GM23248 (cell line): Measurements from ENCODE around the gene INHBE. TPM values are rescaled to one million over a fixed set of nuclear protein-coding genes. Genes with fewer than 3 reads are reported as not detected.

Source experiments
- DNase-seq: peaks from one replicate; pipeline ENCODE4 v3.0.0-alpha.2; 2015
- H2AFZ ChIP-seq: fragments of 200-600 bp; sonication (generic); 2 replicates; pipeline ENCODE4 v1.6.1; 2016; ENCODE audit warnings: antibody characterized with exemption
- H3F3A ChIP-seq: fragments of 200-600 bp; sonication (generic); 2 replicates; pipeline ENCODE4 v1.6.1; 2016; ENCODE audit warnings: mild to moderate bottlenecking, antibody characterized with exemption, mixed run types; ENCODE audit not compliant: insufficient read depth
- H3K27ac ChIP-seq: fragments of 200-600 bp; sonication (generic); 2 replicates; pipeline ENCODE4 v1.5.1; 2016; ENCODE audit warnings: mild to moderate bottlenecking
- H3K27me3 ChIP-seq: fragments of 200-600 bp; sonication (generic); replicated peaks from 2 replicates; pipeline ENCODE4 v1.6.1; 2016; ENCODE audit warnings: mild to moderate bottlenecking; ENCODE audit not compliant: insufficient read depth
- H3K36me3 ChIP-seq: fragments of 200-600 bp; sonication (generic); 2 replicates; pipeline ENCODE4 v1.6.1; 2016; ENCODE audit warnings: low read depth, mild to moderate bottlenecking
- H3K4me1 ChIP-seq: fragments of 200-600 bp; sonication (generic); 2 replicates; pipeline ENCODE4 v1.6.1; 2016; ENCODE audit warnings: mild to moderate bottlenecking; ENCODE audit not compliant: insufficient read depth
- H3K4me2 ChIP-seq: fragments of 200-600 bp; sonication (generic); one replicate; pipeline ENCODE4 v1.6.1; 2016; ENCODE audit warnings: mild to moderate bottlenecking; ENCODE audit not compliant: unreplicated experiment
- H3K4me3 ChIP-seq: fragments of 200-600 bp; sonication (generic); 2 replicates; pipeline ENCODE4 v1.5.1; 2016; ENCODE audit warnings: mild to moderate bottlenecking
- H3K79me2 ChIP-seq: fragments of 200-600 bp; sonication (generic); 2 replicates; pipeline ENCODE4 v1.6.1; 2016; ENCODE audit warnings: mild to moderate bottlenecking; ENCODE audit not compliant: insufficient read depth
- H3K9ac ChIP-seq: fragments of 200-600 bp; sonication (generic); 2 replicates; pipeline ENCODE4 v1.6.1; 2016; ENCODE audit warnings: mild to moderate bottlenecking
- H3K9me2 ChIP-seq: fragments of 200-600 bp; sonication (generic); 2 replicates; pipeline ENCODE4 v1.6.1; 2016; ENCODE audit warnings: mixed run types, mild to moderate bottlenecking, moderate library complexity; ENCODE audit not compliant: insufficient read depth
- H3K9me3 ChIP-seq: fragments of 200-600 bp; sonication (generic); one replicate; pipeline ENCODE4 v1.6.1; 2017; ENCODE audit warnings: low read depth
- H4K20me1 ChIP-seq: fragments of 200-600 bp; sonication (generic); 2 replicates; pipeline ENCODE4 v1.6.0; 2016; ENCODE audit not compliant: insufficient read depth
- EZH2 ChIP-seq: fragments of 200-600 bp; sonication (generic); IDR thresholded peaks from 2 replicates; pipeline ENCODE4 v1.6.1; 2018; ENCODE audit warnings: antibody characterized with exemption, mild to moderate bottlenecking; ENCODE audit not compliant: insufficient read depth, poor library complexity, severe bottlenecking
- EZH2phosphoT487 ChIP-seq: fragments of 200-600 bp; sonication (generic); IDR thresholded peaks from 2 replicates; pipeline ENCODE4 v1.6.1; 2018; ENCODE audit warnings: antibody characterized with exemption, moderate library complexity, mild to moderate bottlenecking, low read depth; ENCODE audit not compliant: insufficient read depth
- WGBS, 2 experiments: methylation state at CpG; one replicate each; pipeline ENCODE4 v1.1.6; 2015 to 2017; ENCODE audit warnings: low lambda C conversion rate in 2 of 2, low coverage in 1 of 2; ENCODE audit errors: missing lambda C conversion rate in 2 of 2; 5-methylcytosine and 5-hydroxymethylcytosine counted together
- in situ Hi-C: fragments of 300-500 bp; cut with MboI; formaldehyde crosslinking; loops from 2 replicates; pipeline ENCODE4 v1.15.0; 2020
- polyA plus RNA-seq: library from polyadenylated mRNA; unstranded; fragments of >200 nt; fragmentation: Nextera tagmentation; extraction: Ambion mirVana; gene quantifications from 2 replicates; pipeline ENCODE4 v1.2.1, GENCODE V29; 2016
- total RNA-seq: library from RNA; depleted of rRNA; stranded (reverse); fragments of >200 nt; shearing (Covaris generic); gene quantifications from 2 replicates; pipeline ENCODE4 v1.2.3, GENCODE V29; 2014

Gene INHBE
- total and polyA plus RNA-seq, 2 experiments from 2014 or later, result 0.24 to 0.65 TPM

DNA sequence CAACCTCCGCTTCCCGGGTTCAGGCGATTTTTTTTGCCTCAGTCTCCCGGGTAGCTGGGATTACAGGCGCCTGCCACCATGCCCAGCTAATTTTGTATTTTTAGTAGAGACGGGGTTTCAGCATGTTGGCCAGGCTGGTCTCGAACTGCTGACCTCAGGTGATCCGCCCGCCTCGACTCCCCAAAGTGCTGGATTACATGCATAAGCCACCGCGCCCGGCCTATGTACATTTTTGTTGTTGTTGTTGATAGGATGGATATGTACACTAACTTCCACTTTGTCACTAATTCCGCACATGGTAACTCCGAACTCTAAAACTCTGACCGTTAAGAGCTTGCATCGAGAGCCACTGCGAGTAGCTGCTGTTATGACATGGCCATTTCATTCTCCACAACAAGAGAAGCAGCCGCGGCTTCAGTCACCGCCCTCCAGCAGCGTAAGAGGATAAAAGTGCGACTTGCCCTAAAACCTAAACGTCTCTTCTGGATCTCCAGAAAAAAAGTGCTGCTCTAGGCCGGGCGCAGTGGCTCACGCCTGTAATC lies 32.0 kb downstream of the INHBE start:
- peaks cover 11% of the 10 kb centered on the region for H3F3A ChIP-seq
- H3K4me1 ChIP-seq, result peaks cover 11% of the 10 kb centered on the region
- peak overlapping the region; percentile 89; the same call in 1 of the 2 replicates for H3K9ac ChIP-seq
- no peaks in the 10 kb centered on the region for H3K27me3 ChIP-seq
- peaks cover 31% of the 10 kb centered on the region for H3K36me3 ChIP-seq
- WGBS, 2 experiments, result 91% methylated on average over 25 to 27 of the region's 27 CpGs
- H3K9me3 ChIP-seq, result no peaks in the 10 kb centered on the region
- no peak for DNase-seq
- in situ Hi-C loops, result no loop called here
- no peak overlapping the region for H3K27ac ChIP-seq
- peak overlapping the region; percentile 81 for H2AFZ ChIP-seq
- H4K20me1 ChIP-seq, result no peaks in the 10 kb centered on the region
- H3K4me2 ChIP-seq, result peak overlapping the region; percentile 96
- no peaks in the 10 kb centered on the region for H3K9me2 ChIP-seq
- H3K4me3 ChIP-seq, result peak overlapping the region; percentile 97; the same call in 1 of the 2 replicates
- peaks cover 43% of the 10 kb centered on the region for H3K79me2 ChIP-seq
- no peak for TF ChIP-seq EZH2
- no peak for TF ChIP-seq EZH2phosphoT487

DNA sequence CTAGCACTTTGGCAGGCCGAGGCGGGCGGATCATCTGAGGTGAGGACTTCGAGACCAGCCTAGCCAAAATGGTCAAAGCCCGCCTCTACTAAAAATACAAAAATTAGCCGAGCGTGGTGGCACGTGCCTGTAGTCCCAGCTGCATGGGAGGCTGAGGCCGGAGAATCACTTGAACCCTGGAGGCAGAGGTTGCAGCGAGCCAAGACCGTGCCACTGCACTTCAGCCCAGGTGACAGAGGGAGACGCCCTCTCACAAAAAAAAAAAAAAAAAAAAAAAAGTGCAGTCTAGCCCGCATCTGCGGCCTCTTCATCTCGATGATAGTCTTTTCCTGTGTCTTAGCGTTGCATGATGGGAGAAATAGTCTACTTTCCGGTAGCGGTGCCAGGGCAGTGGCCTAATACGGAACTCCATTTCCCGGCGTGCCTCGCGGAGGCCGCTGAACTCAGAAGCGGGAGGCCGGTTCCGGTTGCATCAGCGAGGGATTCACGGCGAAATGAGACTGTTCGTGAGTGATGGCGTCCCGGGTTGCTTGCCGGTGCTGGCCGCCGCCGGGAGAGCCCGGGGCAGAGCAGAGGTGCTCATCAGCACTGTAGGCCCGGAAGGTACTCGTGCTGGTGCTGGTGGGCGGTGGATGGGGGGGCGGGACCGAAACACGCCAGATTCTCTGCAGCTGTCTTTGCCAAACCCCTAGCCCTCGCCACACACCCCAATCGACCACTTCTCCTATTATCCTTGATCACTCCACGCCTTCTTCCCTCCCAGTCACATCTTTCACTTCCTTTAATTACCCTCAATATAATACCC lies 32.7 kb downstream of the INHBE start, which contains the start of gene MARS1:
Gene MARS1, plus strand, starts transcription at position 472 of the 805 bp plus-strand sequence. Its CDS starts 23 bp downstream, at position 495.
- peaks cover 33% of the 10 kb centered on the region for H3K36me3 ChIP-seq
- H3K9me2 ChIP-seq, result no peaks in the 10 kb centered on the region
- H3K4me3 ChIP-seq, result peak within 1 kb of the TSS; percentile 97
- peak; percentile 99 for DNase-seq
- H3K27me3 ChIP-seq, result no peaks in the 10 kb centered on the region
- no peaks in the 10 kb centered on the region for H3K9me3 ChIP-seq
- no peaks in the 10 kb centered on the region for H4K20me1 ChIP-seq
- peaks cover 46% of the 10 kb centered on the region for H3K79me2 ChIP-seq
- peaks cover 11% of the 10 kb centered on the region for H3F3A ChIP-seq
- peaks cover 11% of the 10 kb centered on the region for H3K4me1 ChIP-seq
- in situ Hi-C loops, result no loop called here
- H3K9ac ChIP-seq, result peak within 1 kb of the TSS; percentile 89
- WGBS, 2 experiments, result 7% methylated on average over 38 to 46 of the region's 47 CpGs
- peak within 1 kb of the TSS; percentile 48 for H3K27ac ChIP-seq
- TF ChIP-seq EZH2 (no peak), EZH2phosphoT487 (no peak)
- peak within 1 kb of the TSS; percentile 81 for H2AFZ ChIP-seq
- peak within 1 kb of the TSS; percentile 96 for H3K4me2 ChIP-seq

DNA sequence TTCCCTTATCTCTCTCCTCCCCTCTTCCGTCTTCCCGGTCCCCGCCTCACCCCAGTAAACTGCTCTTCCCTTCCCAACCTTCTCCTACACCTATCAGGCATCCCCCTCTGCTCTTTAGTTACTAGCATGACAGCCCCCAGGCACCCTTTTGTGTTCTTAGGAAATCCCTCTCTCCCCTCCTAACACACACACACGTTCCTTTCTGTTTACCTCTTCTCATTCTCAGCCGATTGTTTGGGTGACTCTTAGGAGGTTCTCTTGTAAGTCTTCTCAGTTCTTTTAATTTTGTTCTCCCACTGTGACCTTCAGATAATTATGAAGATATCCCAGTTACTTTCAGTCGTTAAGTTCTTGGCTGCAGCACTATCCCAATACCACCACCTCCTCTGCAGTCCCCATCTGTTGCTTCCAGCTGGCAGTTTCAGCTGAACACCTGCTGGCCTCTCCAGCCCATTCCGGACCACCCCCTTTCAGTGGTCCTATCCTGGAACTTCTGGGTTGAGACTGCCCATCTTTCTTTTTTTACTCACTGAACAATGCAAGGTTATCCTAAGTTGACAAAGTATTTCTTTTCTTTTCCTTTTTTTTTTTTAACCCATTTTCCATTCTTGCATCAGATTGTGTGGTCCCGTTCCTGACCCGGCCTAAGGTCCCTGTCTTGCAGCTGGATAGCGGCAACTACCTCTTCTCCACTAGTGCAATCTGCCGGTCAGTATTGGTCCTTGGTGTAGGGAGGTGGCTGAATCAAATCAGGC lies 33.5 kb downstream of the INHBE start:
- H3K4me2 ChIP-seq, result peak overlapping the region; percentile 96
- in situ Hi-C loops, result no loop called here
- H4K20me1 ChIP-seq, result no peaks in the 10 kb centered on the region
- H3K4me3 ChIP-seq, result peak overlapping the region; percentile 97
- H3K9me2 ChIP-seq, result no peaks in the 10 kb centered on the region
- H3K27me3 ChIP-seq, result no peaks in the 10 kb centered on the region
- no peaks in the 10 kb centered on the region for H3K9me3 ChIP-seq
- 30 to 33% methylated on average over 10 to 11 of the region's 11 CpGs for WGBS, 2 experiments
- H2AFZ ChIP-seq, result peak overlapping the region; percentile 81
- H3K9ac ChIP-seq, result peak overlapping the region; percentile 89
- DNase-seq, result peak; percentile 38
- peaks cover 36% of the 10 kb centered on the region for H3K36me3 ChIP-seq
- peaks cover 49% of the 10 kb centered on the region for H3K79me2 ChIP-seq
- no peak for TF ChIP-seq EZH2phosphoT487
- no peak for TF ChIP-seq EZH2
- peak overlapping the region; percentile 48 for H3K27ac ChIP-seq
- peaks cover 5% of the 10 kb centered on the region; the same call in 1 of the 2 replicates for H3F3A ChIP-seq
- peaks cover 5% of the 10 kb centered on the region for H3K4me1 ChIP-seq

DNA sequence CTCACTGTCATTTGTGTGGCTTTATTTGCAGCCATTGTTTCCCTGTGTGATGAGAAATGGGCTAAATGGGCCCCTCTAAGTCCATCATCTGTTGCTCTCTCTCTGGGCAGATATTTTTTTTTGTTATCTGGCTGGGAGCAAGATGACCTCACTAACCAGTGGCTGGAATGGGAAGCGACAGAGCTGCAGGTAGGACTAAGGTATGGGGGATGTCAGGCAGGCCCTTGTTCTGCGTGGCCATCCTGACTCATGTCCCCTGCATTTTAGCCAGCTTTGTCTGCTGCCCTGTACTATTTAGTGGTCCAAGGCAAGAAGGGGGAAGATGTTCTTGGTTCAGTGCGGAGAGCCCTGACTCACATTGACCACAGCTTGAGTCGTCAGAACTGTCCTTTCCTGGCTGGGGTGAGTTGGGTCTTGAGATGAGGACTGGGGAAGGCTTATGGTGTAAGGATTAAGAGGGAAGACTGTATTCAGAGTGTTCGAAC lies 34.1 kb downstream of the INHBE start:
- Histone ChIP-seq H3K9me3 (no peaks in the 10 kb centered on the region), H3K4me1 (peaks cover 4% of the 10 kb centered on the region), H3K36me3 (peaks cover 40% of the 10 kb centered on the region), H4K20me1 (no peaks in the 10 kb centered on the region), H2AFZ (no peak overlapping the region), H3K27ac (0 out of 2 replicates have a peak overlapping the region, but pooled peaks have one; percentile 48), H3K9ac (peak overlapping the region; percentile 89), H3K79me2 (peaks cover 49% of the 10 kb centered on the region), H3K4me2 (peak overlapping the region; percentile 96), H3K9me2 (no peaks in the 10 kb centered on the region), H3K4me3 (peak overlapping the region; percentile 97), H3K27me3 (no peaks in the 10 kb centered on the region), H3F3A (0 out of 2 replicates have a peak, but pooled peaks cover 3% of the 10 kb centered on the region)
- in situ Hi-C loops, result no loop called here
- WGBS, 2 experiments, result 55 to 60% methylated on average over 5 of the region's 5 CpGs
- peak; percentile 62 for DNase-seq
- TF ChIP-seq EZH2 (no peak), EZH2phosphoT487 (no peak)
